Breast epithelium (tissue), 3 donors: ENCODE results near the gene GLIS1.

Experiments used
- CTCF ChIP-seq, 3 donors: fragments of 450-650 bp; IDR thresholded peaks; one replicate each; pipeline ENCODE4 v1.5.1; 2016 to 2017; ENCODE audit warnings: antibody characterized with exemption in 3 of 3, mild to moderate bottlenecking in 3 of 3, moderate library complexity in 3 of 3
- POLR2A ChIP-seq: fragments of 450-650 bp; IDR thresholded peaks from one replicate; pipeline ENCODE4 v1.6.1; 2016; ENCODE audit warnings: antibody characterized with exemption, mild to moderate bottlenecking, moderate library complexity

- no peak for TF ChIP-seq CTCF (IDR thresholded peaks at IDR 0.05)
- no peak for TF ChIP-seq POLR2A
These were observed 111.9 kb downstream of the GLIS1 start for GRCh38 chr1:53627031-53627430.
